EL (cell line): ENCODE results near the gene ZNF528.

Source experiments
- DNase-seq: peaks from one replicate; pipeline ENCODE4 v3.0.0-alpha.2; 2016

The ZNF528 gene

DNA sequence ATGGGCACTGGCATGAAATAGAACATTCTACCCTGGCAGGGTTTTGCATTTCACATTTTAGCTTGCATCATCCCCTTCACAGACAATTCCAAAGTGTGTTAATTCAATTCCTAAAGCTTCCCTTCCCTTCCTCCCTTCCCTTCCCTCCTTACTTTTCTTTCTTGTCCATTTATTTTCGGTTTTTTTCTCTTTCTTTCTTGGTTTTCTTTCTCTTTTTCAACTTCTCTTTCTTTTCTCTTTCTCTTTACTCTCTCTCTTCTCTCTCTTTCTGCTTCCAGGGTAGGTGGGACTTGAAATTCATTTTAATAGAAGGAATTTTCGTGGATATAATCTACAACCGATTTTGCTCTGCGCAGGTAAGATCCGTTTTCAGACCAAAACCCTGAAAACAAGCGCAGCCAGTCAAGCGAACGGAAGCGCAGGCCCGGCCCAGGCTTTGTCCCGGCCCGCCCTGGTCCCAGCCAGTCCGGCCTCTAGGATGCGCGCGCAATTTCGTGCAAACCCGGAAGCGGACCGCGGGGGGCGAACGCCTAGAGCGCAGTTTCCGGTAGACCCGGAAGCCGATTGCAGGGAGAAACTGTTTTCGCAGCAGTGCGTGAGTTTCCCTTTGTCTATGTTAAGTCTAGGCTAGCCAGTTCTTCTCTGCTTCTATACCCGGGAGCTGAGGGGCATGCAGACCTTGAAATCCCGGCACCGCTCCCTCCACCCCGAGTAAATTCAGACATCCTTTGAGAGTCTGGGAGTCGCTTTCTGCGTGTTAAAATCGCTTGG, at the start of gene ZNF528:
Gene ZNF528 (plus strand): TSS at position 540 of the 771 bp plus-strand sequence. CDS start 4,165 bp downstream, outside the sequence.
- DNase-seq, result peak; percentile 94

DNA sequence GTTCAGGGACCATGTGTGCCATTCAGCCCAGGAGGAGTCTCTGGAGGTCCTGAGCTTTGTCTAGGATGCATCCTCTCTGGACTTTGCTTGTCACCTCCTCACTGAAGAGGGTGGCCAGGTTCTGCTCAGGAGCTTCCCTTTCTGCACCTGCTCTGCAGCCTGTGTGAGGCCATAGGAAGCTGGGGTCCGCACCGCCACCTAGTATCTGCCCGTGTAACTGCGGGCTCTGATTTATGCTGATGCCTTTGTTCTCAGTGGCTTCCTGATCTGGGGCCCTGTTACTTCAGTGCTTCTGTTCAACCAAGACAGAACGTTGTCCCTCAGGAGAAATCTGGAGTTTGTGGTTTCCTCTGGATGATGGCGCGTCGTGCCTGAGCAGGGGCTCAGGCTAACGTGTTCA, 46.1 kb upstream of the ZNF528 start:
- no peak for DNase-seq

- DNase-seq, result no peak
Observed at GRCh38 chr19:52366414-52366824, 31.2 kb upstream of the ZNF528 start.

DNA sequence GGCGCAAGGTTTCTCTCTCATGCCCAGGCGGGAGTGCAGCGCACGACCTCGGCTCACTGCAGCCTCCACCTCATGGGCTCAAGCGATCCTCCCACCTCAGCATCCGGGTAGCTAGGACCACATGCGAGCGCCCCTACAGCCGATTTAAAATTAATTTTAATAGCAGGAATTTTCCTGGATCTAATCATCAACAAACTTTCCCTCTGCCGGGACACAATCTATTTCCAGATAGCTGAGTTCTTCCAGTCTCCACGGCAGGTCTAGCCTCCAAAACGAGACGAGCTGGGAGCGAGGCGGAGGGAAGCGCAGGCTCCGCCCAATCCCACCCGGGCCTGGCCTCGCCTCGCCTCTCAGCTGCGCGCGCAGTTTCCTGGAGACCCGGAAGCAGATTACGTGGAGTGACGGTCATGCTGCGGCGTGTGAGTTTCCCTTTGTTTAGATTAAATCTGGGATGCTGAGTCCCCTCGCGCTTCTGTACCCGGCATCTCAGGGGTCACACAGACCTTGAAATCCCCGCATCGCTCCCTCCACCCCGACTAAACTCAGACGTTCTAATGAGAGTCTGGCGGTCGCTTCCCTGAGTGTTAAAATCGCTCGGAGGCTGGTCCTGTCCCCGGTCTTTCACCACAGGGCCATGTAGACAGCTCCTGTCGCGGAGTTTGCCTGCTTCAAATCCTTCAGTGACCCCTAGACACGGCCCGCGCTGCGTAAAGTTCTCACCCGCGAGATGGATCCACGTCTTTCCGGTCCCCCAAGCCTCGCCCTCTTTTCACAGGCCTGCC, 27.9 kb upstream of the ZNF528 start, which contains the start of gene ZNF880:
Gene ZNF880 (plus strand): TSS at position 365 of the 782 bp plus-strand sequence. CDS start 43 bp downstream, at position 408.
- peak; percentile 92 for DNase-seq

GRCh38 chr19:52370341-52370710, 27.3 kb upstream of the ZNF528 start:
- no peak for DNase-seq

DNA sequence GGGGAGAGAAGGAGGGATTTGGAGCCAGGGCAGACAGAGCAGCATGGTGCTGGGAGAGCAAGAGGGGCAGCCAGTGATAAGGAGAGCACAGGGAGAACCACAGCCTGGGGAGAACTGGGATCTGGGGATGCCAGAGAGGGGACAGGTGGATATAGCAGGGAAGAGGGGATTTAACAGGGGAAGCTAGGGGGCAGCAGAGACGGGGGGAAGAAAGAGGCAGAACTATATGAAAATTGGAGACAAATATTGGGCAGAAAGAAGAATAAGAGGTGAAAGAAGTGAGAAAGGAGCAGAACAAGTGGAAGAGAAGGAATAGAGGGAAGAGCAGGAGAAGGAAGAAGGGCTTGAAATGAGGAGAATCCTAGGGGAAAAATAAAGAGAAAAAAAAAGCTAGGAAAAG, 6.5 kb upstream of the ZNF528 start:
- no peak for DNase-seq

DNA sequence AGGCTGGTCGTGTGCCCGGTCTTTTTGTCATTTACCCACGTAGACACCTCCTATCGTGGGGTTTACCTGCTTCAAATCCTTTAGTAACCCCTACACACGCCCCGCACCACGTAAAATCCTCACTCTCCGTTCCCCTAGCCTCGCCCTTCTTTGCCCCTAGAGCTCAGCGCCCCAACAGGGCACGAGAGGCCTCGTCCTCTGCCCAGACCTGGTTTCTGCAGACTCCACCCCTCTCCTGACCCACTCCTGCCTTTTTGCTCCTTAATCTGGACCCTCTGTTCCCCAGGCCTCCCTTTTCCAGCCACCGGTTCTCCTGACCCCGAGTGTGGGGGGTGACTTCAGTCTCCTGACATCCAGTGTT, 412 bp downstream of the ZNF528 start:
- peak; percentile 21 for DNase-seq

GRCh38 chr19:52410276-52410675, 12.6 kb downstream of the ZNF528 start:
- DNase-seq, result no peak

- DNase-seq, result no peak
Observed at GRCh38 chr19:52415711-52416110, 18.1 kb downstream of the ZNF528 start.

DNA sequence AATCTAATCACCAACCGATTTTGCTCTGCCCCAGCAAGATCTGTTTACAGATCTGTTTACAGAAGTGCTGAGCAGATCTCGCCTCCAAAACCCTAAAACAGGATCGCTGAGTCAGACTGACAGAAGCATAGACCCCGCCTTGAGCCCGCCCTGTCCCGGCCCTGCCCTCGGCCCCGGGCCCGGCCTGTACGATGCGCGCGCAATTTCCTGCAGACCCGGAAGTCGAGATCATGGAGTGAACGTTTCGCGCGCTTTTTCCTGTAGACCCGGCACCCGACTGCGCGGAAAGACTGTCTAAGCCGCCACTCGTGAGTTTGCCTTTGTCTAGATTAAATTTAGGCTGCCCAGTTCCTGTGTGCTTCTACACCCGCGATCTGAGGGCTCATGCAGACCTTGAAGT, 31.3 kb downstream of the ZNF528 start, which contains the start of gene ZNF534:
Gene ZNF534 (plus strand): TSS at position 212 of the 400 bp plus-strand sequence. CDS start 2,327 bp downstream, outside the sequence.
- no peak for DNase-seq

- DNase-seq, result no peak
Observed at GRCh38 chr19:52442179-52442578, 44.5 kb downstream of the ZNF528 start.

- no peak for DNase-seq
Observed at GRCh38 chr19:52444506-52444905, 46.9 kb downstream of the ZNF528 start.

DNA sequence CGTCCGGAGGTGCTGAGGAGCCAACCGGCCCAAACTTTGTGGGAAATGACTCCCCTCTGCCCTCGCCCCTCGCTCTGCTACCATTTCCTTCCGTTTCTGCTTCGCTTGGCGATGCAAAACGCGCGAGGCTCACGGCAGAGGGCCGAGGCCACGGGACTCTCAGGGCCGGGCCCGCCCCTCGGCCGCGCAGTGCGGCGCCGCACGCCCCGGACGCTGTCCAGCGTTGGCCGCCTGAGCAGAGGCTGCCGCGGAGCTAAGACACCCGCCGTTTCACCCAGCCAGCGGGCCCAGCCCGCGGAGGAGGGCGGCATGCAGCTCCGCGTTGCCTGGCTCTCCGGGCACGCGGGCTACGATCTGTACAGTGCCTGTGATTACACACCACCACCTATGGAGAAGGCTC, 53.6 kb downstream of the ZNF528 start:
- DNase-seq, result no peak

DNA sequence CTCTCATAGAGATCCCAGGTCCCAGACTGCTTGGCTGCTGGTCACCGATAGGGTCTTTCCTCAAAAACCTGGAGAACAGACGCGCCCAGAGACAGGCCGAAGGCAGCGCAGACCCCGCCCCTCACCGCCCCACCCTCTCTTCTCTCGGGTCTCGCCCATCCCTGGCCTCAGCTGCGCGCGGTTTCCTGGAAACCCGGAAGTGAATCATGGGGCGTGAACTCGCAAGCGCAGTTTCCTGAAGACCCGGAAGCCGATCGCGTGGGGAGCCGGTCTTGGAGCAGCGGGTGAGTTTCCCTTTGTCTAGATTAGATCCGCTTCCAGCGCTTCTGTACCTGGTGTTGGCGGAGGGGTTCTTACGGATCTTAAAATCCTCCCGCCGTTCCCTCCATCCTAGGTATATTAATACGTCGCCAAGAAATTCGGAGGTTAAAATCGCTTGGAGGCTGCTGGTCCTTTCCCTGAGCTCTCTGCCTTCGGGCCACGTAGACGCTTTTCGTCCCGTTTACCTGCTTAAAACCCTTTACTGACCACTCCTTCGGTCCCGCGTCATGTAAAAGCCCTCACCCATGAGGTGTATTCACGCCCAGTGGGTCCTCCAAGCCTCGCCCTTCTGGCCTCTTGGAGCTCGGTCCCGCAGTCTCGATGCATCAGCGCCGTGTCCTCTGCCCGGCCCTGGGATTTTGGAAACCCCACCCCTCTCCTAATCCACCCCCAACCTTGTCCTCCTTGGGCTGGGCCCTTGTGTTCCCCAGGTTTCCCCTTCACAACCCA, 55.9 kb downstream of the ZNF528 start, which contains the start of gene ZNF578:
Gene ZNF578 (plus strand): TSS at position 230 of the 771 bp plus-strand sequence. CDS start 48,293 bp downstream, outside the sequence.
- peak; percentile 87 for DNase-seq

GRCh38 chr19:52464798-52465470, 67.3 kb downstream of the ZNF528 start:
- no peak for DNase-seq
